Tibial nerve (tissue), 3 donors: ENCODE measurements around the gene DDAH2.

Experiments used
- POLR2A ChIP-seq, 2 donors: fragments of 450-650 bp; IDR thresholded peaks; one replicate each; pipeline ENCODE4 v1.6.1; 2017; ENCODE audit warnings: antibody characterized with exemption in 2 of 2, mild to moderate bottlenecking in 2 of 2, moderate library complexity in 2 of 2
- TF ChIP-seq, protein P1 (sequence below), 5 experiments: fragments of 200-600 bp in 3 of 5; fragments of 450-650 bp in 2 of 5; sonication (generic) in 3 of 5; IDR thresholded peaks; one replicate each; pipeline ENCODE4 v1.5.1; 2016 to 2019; ENCODE audit warnings: antibody characterized with exemption in 5 of 5, mild to moderate bottlenecking in 3 of 5, moderate library complexity in 2 of 5

- TF ChIP-seq POLR2A (IDR thresholded peaks at IDR 0.05), result no peak
- TF ChIP-seq, protein P1, sequence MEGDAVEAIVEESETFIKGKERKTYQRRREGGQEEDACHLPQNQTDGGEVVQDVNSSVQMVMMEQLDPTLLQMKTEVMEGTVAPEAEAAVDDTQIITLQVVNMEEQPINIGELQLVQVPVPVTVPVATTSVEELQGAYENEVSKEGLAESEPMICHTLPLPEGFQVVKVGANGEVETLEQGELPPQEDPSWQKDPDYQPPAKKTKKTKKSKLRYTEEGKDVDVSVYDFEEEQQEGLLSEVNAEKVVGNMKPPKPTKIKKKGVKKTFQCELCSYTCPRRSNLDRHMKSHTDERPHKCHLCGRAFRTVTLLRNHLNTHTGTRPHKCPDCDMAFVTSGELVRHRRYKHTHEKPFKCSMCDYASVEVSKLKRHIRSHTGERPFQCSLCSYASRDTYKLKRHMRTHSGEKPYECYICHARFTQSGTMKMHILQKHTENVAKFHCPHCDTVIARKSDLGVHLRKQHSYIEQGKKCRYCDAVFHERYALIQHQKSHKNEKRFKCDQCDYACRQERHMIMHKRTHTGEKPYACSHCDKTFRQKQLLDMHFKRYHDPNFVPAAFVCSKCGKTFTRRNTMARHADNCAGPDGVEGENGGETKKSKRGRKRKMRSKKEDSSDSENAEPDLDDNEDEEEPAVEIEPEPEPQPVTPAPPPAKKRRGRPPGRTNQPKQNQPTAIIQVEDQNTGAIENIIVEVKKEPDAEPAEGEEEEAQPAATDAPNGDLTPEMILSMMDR (IDR thresholded peaks at IDR 0.05), result no peak
Observed at GRCh38 chr6:31734247-31734820, 5.2 kb upstream of the DDAH2 start.
